ENCODE measurements around the gene CACHD1. TPM values are rescaled to one million over a fixed set of nuclear protein-coding genes. Genes with fewer than 3 reads are reported as not detected.

The CACHD1 gene
- total and polyA plus RNA-seq, 11 donors = 0.89 to 10.0 (median 2.4) TPM

DNA sequence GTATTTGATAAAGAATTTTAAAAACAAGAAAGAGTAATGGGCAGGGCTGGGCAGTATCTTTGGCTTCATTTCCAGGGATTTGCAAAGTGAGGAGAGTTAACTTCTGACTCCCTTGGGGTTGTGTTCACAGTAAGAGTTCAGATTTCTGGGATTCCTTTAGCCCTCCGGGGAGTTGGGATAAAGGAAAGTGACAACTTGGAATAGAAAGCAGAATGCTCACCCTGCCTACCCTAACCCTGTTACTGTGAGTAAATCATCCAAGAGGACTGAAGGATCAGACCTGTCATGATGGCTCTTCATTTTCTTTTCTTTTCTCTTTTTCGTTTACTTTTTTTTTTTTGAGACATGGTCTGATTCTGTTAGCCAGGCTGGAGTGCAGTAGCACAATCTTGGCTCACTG, 76.1 kb downstream of the CACHD1 start:
- no peak for DNase-seq
- Histone ChIP-seq H3K36me3 (no peaks in the 10 kb centered on the region), H3K4me3 (no peak overlapping the region), H3K4me1 (peaks cover 0 to 44% (median 11%) of the 10 kb centered on the region in 12 donors), H3K27me3 (no peaks in the 10 kb centered on the region), H3K27ac (no peak overlapping the region), H3K9me3 (no peaks in the 10 kb centered on the region)
- no peak for TF ChIP-seq POLR2A (IDR thresholded peaks at IDR 0.05)
- TF ChIP-seq, protein P1, sequence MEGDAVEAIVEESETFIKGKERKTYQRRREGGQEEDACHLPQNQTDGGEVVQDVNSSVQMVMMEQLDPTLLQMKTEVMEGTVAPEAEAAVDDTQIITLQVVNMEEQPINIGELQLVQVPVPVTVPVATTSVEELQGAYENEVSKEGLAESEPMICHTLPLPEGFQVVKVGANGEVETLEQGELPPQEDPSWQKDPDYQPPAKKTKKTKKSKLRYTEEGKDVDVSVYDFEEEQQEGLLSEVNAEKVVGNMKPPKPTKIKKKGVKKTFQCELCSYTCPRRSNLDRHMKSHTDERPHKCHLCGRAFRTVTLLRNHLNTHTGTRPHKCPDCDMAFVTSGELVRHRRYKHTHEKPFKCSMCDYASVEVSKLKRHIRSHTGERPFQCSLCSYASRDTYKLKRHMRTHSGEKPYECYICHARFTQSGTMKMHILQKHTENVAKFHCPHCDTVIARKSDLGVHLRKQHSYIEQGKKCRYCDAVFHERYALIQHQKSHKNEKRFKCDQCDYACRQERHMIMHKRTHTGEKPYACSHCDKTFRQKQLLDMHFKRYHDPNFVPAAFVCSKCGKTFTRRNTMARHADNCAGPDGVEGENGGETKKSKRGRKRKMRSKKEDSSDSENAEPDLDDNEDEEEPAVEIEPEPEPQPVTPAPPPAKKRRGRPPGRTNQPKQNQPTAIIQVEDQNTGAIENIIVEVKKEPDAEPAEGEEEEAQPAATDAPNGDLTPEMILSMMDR (IDR thresholded peaks at IDR 0.05) = no peak
- no peak for ATAC-seq
- WGBS, 4 donors = 27 to 52% (median 45%) methylated on average over 2 of the region's 2 CpGs
- intact Hi-C loops (cut with DNase I) = loop anchor here in 5 of 10 donors (5.0 to 10.0 kb wide), 3 partner anchors 44 to 74 kb away; partner anchors contain the start of gene CACHD1 (in 4 of the 5)

DNA sequence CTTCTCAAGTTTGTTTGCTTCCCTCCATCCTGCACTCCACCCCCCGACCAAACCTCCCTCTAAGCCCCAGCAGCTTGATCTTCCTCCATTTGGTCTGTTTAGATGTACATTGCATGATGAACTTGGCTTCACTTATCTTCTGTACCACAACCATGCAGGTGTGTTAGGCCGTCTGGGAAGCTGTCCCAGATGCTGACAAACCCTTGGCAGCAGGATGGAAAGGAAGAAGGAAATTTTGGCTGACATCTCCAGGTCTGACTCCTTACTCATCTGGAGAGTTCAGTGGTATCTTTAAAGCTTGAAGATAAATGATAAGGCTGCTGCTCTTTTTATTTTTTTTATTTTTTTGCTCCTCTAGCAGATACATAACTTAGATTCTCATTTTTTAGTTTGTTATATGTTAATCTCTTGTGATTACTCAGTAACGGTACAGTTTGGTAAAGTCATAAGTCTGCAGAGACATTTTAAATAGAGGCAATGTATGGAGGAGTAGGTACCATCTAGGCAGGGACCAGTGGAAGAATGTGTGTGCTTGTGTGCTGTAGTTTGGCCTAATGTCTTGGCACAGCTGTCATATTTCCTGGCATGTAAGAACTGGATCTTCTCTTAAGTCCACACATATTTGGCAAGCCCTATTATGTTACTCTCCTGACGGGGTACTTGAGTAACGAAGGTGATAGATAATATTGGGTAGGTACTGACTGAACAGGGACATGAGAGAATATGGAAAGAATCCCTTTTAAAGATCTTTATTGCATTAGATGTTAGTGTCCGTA, 79.7 kb downstream of the CACHD1 start:
- TF ChIP-seq, protein P1 (IDR thresholded peaks at IDR 0.05) = no peak
- no peak for TF ChIP-seq POLR2A (IDR thresholded peaks at IDR 0.05)
- ATAC-seq = no peak
- intact Hi-C loops (cut with DNase I) = loop anchor here in 7 of 10 donors (5.0 to 10.0 kb wide), 5 partner anchors 47 to 275 kb away; partner anchors contain the start of gene CACHD1 (in 4 of the 7)
- no peak for DNase-seq
- 44 to 55% (median 45%) methylated on average over 6 of the region's 6 CpGs for WGBS, 4 donors
- no peak overlapping the region for H3K4me3 ChIP-seq
- peaks cover 0 to 4% (median 0%) of the 10 kb centered on the region in 9 donors for H3K36me3 ChIP-seq
- H3K27ac ChIP-seq = no peak overlapping the region
- H3K9me3 ChIP-seq = no peaks in the 10 kb centered on the region
- no peaks in the 10 kb centered on the region for H3K27me3 ChIP-seq
- peaks cover 0 to 28% (median 2%) of the 10 kb centered on the region in 12 donors for H3K4me1 ChIP-seq

DNA sequence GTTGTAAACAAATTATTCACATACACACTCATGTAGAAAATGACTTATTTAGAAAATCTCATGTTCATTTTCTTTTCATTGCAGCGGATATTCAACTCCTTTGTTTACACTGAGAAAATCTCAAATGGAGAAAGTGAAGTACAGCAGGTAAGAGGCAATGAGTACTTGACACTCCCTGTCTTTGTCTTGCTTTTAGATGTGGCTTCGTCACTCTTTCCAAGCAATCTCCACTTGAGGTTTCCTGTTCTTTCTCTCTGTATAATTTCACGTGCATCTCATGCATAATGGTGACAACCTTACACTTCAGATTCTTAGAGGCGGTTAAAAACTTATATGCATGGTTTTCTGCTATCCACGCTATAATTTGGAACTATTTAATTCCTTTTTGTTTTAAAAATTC, 80.6 kb downstream of the CACHD1 start:
- Histone ChIP-seq H3K4me3 (no peak overlapping the region), H3K9me3 (no peaks in the 10 kb centered on the region), H3K36me3 (peaks cover 0 to 4% (median 0%) of the 10 kb centered on the region in 9 donors), H3K27me3 (no peaks in the 10 kb centered on the region), H3K27ac (no peak overlapping the region), H3K4me1 (peaks cover 0 to 27% (median 2%) of the 10 kb centered on the region in 12 donors)
- 83 to 97% (median 90%) methylated on average over 5 of the region's 5 CpGs for whole genome bisulfite sequencing, 4 donors
- TF ChIP-seq, protein P1 (IDR thresholded peaks at IDR 0.05) = no peak
- TF ChIP-seq POLR2A (IDR thresholded peaks at IDR 0.05) = no peak
- ATAC-seq = no peak
- intact Hi-C loops (cut with DNase I) = loop anchor here in 4 of 10 donors (5.0 to 10.0 kb wide), 2 partner anchors 272 to 274 kb away; no protein-coding TSS in a partner anchor
- no peak for DNase-seq

DNA sequence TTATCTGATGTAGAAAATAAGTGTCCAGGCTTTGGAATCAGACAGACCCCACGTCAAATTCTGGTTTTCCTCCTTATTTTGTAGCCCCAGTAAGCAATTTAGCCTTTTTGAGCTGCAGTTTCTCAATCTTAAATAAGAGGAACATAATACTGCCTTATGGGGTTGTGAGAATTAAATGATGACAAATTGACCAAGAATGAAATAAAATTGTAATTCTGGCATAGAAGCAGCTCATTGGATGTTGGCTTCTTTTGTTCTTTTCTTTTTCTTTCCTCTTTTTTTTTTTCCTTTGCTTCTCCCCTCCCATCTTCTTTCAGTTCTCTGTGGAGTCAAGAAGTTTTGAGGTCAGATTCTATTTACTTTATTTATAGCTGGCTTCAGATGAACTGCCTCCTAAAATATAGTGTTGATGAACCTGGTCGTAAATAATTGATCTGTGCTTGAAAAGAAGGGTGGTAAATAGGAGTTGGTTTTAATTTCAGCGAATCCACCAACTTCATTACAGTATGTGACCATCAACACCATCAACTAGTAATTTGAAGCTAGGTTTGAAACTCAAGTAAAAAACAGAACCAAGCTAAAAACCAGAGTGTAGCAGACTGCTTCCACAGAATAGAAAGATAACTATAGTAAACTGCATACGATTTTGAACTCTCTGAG, 81.1 kb downstream of the CACHD1 start:
- TF ChIP-seq, protein P1 (IDR thresholded peaks at IDR 0.05) = no peak
- no peak for TF ChIP-seq POLR2A (IDR thresholded peaks at IDR 0.05)
- ATAC-seq = no peak
- Histone ChIP-seq H3K4me3 (no peak overlapping the region), H3K36me3 (peaks cover 0 to 4% (median 0%) of the 10 kb centered on the region in 9 donors), H3K27me3 (no peaks in the 10 kb centered on the region), H3K9me3 (no peaks in the 10 kb centered on the region), H3K27ac (no peak overlapping the region), H3K4me1 (peaks cover 0 to 23% (median 1%) of the 10 kb centered on the region in 12 donors)
- 66 to 80% (median 77%) methylated on average over 4 of the region's 4 CpGs for WGBS, 4 donors
- intact Hi-C loops (cut with DNase I) = loop anchor here in 4 of 10 donors (5.0 to 10.0 kb wide), 2 partner anchors 271 to 274 kb away; no protein-coding TSS in a partner anchor
- no peak for DNase-seq
